Mesothelial cell of epicardium (in vitro differentiated cells): Measurements from ENCODE around the gene MAGEA1. TPM values are rescaled to one million over a fixed set of nuclear protein-coding genes. Genes with fewer than 3 reads are reported as not detected.

ENCODE experiments used
- DNase-seq, 2 experiments: peaks; one replicate each; pipeline ENCODE4 v3.0.0; 2021; ENCODE audit warnings: low spot score in 2 of 2; ENCODE audit not compliant: unreplicated experiment in 2 of 2
- H3K27ac Mint-ChIP-seq: 2 replicates; pipeline ENCODE4 v1.8.0; 2021; ENCODE audit warnings: mixed read lengths
- H3K27me3 Mint-ChIP-seq: 2 replicates; pipeline ENCODE4 v1.8.0; 2021; ENCODE audit warnings: low read depth, mixed read lengths
- H3K36me3 Mint-ChIP-seq: 2 replicates; pipeline ENCODE4 v1.8.0; 2021; ENCODE audit warnings: mixed read lengths
- H3K4me1 Mint-ChIP-seq: 2 replicates; pipeline ENCODE4 v1.8.0; 2021; ENCODE audit warnings: mixed read lengths
- H3K4me3 Mint-ChIP-seq: 2 replicates; pipeline ENCODE4 v1.8.0; 2021; ENCODE audit warnings: mild to moderate bottlenecking, moderate library complexity, mixed read lengths
- H3K9me3 Mint-ChIP-seq: 2 replicates; pipeline ENCODE4 v1.8.0; 2021; ENCODE audit warnings: mixed read lengths
- CTCF ChIP-seq: fragments of 200-600 bp; sonication (generic); IDR thresholded peaks from one replicate; pipeline ENCODE4 v1.5.0; 2021; ENCODE audit warnings: antibody characterized with exemption; ENCODE audit not compliant: unreplicated experiment
- total RNA-seq: library from RNA; stranded (reverse); gene quantifications from 3 replicates; pipeline ENCODE4 v1.2.1, GENCODE V29; 2021

Gene MAGEA1
- total RNA-seq, 1 donor from 2014 or later = not detected

- Mint-ChIP-seq H3K36me3 (no peaks in the 10 kb centered on the region), H3K27me3 (peaks cover 5% of the 10 kb centered on the region), H3K9me3 (peaks cover 22% of the 10 kb centered on the region), H3K27ac (no peak overlapping the region), H3K4me3 (peak overlapping the region; percentile 48), H3K4me1 (peaks cover 5% of the 10 kb centered on the region)
- no peak for DNase-seq
- no peak for TF ChIP-seq CTCF
Measured at GRCh38 chrX:153225438-153226098, 46.5 kb downstream of the MAGEA1 start.

GRCh38 chrX:153226344-153227185 lies 47.5 kb downstream of the MAGEA1 start:
- Mint-ChIP-seq H3K27me3 (peaks cover 5% of the 10 kb centered on the region), H3K4me3 (peak overlapping the region; percentile 48), H3K9me3 (peaks cover 22% of the 10 kb centered on the region), H3K36me3 (no peaks in the 10 kb centered on the region), H3K27ac (no peak overlapping the region), H3K4me1 (peaks cover 5% of the 10 kb centered on the region)
- no peak for TF ChIP-seq CTCF
- DNase-seq = no peak

Other genes starting within 250 kb of the MAGEA1 start
- gene PNMA5, start 185.2 kb upstream of the MAGEA1 start, total RNA-seq = not detected in 3 replicates
- gene PNMA3, start 122.8 kb upstream of the MAGEA1 start, total RNA-seq = 10.3 to 11.1 TPM (median 10.7 TPM) in 3 replicates
- gene PNMA6A, start 106.8 kb upstream of the MAGEA1 start, total RNA-seq = 4.9 to 5.2 TPM (median 5.1 TPM) in 3 replicates
- gene PNMA6F, start 142.5 kb downstream of the MAGEA1 start, total RNA-seq = not detected in 3 replicates
- gene ZNF275, start 154.9 kb downstream of the MAGEA1 start, total RNA-seq = 16.0 to 17.6 TPM (median 17.5 TPM) in 3 replicates
- not detected in 3 replicates for gene PNMA6E, start 222.1 kb downstream of the MAGEA1 start, total RNA-seq
- 1.3 to 1.4 TPM (median 1.3 TPM) in 3 replicates for gene ZFP92, start 232.2 kb downstream of the MAGEA1 start, total RNA-seq